Osteocyte (in vitro differentiated cells): Measurements from ENCODE around the gene EFNB3. TPM values are rescaled to one million over a fixed set of nuclear protein-coding genes. Genes with fewer than 3 reads are reported as not detected.
A peak's percentile ranks its signal among the peaks of the same experiment; 100 is the strongest.

ENCODE experiments used
- DNase-seq: peaks from one replicate; pipeline ENCODE4 v3.0.0; 2021; ENCODE audit warnings: mixed read lengths; ENCODE audit not compliant: unreplicated experiment; ENCODE audit errors: extremely low spot score
- H3K27ac Mint-ChIP-seq: one replicate; pipeline ENCODE4 v1.8.0; 2021; ENCODE audit warnings: mild to moderate bottlenecking, mixed read lengths; ENCODE audit not compliant: unreplicated experiment
- H3K27me3 Mint-ChIP-seq: one replicate; pipeline ENCODE4 v1.8.0; 2021; ENCODE audit warnings: mixed read lengths; ENCODE audit not compliant: unreplicated experiment
- H3K36me3 Mint-ChIP-seq: one replicate; pipeline ENCODE4 v1.8.0; 2021; ENCODE audit warnings: mixed read lengths; ENCODE audit not compliant: unreplicated experiment
- H3K4me1 Mint-ChIP-seq: one replicate; pipeline ENCODE4 v1.8.0; 2021; ENCODE audit warnings: mixed read lengths; ENCODE audit not compliant: unreplicated experiment
- H3K4me3 Mint-ChIP-seq: one replicate; pipeline ENCODE4 v1.8.0; 2021; ENCODE audit warnings: mild to moderate bottlenecking, moderate library complexity, mixed read lengths; ENCODE audit not compliant: unreplicated experiment
- H3K9me3 Mint-ChIP-seq: one replicate; pipeline ENCODE4 v1.8.0; 2021; ENCODE audit warnings: mixed read lengths; ENCODE audit not compliant: unreplicated experiment
- total RNA-seq: library from RNA; stranded (reverse); gene quantifications from 2 replicates; pipeline ENCODE4 v1.2.1, GENCODE V29; 2021
- TF ChIP-seq, protein P1 (sequence below): fragments of 200-600 bp; sonication (generic); IDR thresholded peaks from 2 replicates; pipeline ENCODE4 v1.5.0; 2021; ENCODE audit warnings: antibody characterized with exemption, mild to moderate bottlenecking, moderate library complexity

The EFNB3 gene
- total RNA-seq, 1 donor from 2014 or later = 12.7 TPM

DNA sequence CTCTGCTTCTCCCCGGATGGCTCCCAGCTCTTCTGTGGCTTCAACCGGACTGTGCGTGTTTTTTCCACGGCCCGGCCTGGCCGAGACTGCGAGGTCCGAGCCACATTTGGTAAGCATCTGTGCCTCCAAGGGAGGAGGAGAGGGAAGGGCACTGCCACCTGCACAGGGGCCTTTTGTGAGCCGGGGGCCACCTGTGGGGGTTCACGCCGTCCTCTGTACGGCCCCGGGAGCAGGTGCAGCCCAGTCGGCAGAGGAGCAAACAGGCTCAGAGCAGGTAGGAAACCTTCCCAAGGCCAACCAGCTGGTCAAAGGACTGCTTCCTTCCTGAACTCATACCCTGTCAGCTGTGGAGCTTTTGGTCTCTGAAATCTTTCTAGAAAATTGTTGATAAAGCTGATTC lies 3.3 kb upstream of the EFNB3 start:
- H3K27ac Mint-ChIP-seq = no peak overlapping the region
- H3K4me1 Mint-ChIP-seq = peaks cover 25% of the 10 kb centered on the region
- TF ChIP-seq, protein P1, sequence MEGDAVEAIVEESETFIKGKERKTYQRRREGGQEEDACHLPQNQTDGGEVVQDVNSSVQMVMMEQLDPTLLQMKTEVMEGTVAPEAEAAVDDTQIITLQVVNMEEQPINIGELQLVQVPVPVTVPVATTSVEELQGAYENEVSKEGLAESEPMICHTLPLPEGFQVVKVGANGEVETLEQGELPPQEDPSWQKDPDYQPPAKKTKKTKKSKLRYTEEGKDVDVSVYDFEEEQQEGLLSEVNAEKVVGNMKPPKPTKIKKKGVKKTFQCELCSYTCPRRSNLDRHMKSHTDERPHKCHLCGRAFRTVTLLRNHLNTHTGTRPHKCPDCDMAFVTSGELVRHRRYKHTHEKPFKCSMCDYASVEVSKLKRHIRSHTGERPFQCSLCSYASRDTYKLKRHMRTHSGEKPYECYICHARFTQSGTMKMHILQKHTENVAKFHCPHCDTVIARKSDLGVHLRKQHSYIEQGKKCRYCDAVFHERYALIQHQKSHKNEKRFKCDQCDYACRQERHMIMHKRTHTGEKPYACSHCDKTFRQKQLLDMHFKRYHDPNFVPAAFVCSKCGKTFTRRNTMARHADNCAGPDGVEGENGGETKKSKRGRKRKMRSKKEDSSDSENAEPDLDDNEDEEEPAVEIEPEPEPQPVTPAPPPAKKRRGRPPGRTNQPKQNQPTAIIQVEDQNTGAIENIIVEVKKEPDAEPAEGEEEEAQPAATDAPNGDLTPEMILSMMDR = no peak
- H3K27me3 Mint-ChIP-seq = peaks cover 12% of the 10 kb centered on the region
- no peaks in the 10 kb centered on the region for H3K36me3 Mint-ChIP-seq
- no peak for DNase-seq
- H3K4me3 Mint-ChIP-seq = no peak overlapping the region
- H3K9me3 Mint-ChIP-seq = no peaks in the 10 kb centered on the region

DNA sequence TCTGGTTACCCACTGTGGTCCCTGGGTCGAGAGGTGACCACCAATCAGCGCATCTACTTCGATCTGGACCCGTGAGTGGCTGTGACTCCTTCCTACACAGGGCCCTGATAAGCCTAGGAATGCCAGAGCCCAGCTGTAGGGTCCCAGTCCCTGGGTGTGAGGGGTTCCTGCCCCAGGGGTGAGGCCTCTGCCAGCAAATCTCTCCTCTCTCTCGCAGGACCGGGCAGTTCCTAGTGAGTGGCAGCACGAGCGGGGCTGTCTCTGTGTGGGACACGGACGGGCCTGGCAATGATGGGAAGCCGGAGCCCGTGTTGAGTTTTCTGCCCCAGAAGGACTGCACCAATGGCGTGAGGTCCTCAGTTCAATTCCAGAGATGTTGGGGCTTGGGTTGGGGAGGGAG lies 2.2 kb upstream of the EFNB3 start:
- Mint-ChIP-seq H3K27ac (no peak overlapping the region), H3K36me3 (no peaks in the 10 kb centered on the region), H3K9me3 (no peaks in the 10 kb centered on the region), H3K27me3 (peaks cover 15% of the 10 kb centered on the region), H3K4me3 (no peak overlapping the region), H3K4me1 (peaks cover 27% of the 10 kb centered on the region)
- TF ChIP-seq, protein P1 = no peak
- no peak for DNase-seq

DNA sequence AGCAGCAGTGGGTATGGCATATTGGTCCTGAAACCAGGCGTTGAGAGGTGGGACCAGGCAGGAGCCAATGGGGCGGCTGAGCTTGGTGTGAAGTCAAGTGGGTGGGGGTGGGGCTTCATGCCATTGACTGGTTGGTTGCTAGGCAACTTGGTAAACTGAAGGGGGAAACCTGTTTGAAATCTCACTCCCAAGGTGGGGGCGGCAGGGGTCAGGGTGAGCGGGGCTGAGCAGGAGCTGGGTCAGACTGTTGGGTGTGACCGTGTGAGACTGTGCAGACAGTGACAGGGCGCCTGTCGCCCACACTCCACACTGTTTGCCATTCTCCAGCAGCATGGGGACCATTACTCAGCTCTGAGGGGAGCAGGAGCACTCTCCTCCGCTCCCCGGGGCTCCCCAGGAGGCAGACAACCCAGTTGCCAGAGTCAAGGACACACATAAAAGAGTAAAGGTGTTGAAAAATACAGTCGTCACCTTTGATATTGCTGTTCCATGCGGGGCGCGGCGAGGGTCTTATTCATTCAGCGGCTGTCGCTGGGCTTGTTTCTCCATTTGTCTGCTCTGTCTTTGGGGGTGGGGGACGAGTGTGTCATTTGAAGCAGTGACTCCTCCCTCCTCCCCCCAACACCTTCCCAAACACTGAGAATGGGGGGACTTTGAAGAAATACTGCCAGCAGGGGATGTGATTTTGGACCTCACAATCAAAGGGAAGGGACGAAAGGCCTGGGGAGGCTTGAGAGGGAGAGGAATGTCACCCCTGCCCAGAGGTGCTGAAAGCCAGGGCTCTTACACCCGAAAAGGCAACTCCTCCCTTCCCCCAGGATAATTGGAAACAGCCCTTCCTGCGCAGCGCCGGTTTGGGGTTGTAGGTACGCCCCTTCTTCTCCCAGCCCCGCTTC lies 1.2 kb upstream of the EFNB3 start:
- TF ChIP-seq, protein P1 = no peak
- H3K36me3 Mint-ChIP-seq = no peaks in the 10 kb centered on the region
- H3K4me1 Mint-ChIP-seq = peaks cover 27% of the 10 kb centered on the region
- peak overlapping the region; percentile 76 for H3K4me3 Mint-ChIP-seq
- peaks cover 15% of the 10 kb centered on the region for H3K27me3 Mint-ChIP-seq
- no peak for DNase-seq
- H3K9me3 Mint-ChIP-seq = no peaks in the 10 kb centered on the region
- H3K27ac Mint-ChIP-seq = peak overlapping the region; percentile 75

DNA sequence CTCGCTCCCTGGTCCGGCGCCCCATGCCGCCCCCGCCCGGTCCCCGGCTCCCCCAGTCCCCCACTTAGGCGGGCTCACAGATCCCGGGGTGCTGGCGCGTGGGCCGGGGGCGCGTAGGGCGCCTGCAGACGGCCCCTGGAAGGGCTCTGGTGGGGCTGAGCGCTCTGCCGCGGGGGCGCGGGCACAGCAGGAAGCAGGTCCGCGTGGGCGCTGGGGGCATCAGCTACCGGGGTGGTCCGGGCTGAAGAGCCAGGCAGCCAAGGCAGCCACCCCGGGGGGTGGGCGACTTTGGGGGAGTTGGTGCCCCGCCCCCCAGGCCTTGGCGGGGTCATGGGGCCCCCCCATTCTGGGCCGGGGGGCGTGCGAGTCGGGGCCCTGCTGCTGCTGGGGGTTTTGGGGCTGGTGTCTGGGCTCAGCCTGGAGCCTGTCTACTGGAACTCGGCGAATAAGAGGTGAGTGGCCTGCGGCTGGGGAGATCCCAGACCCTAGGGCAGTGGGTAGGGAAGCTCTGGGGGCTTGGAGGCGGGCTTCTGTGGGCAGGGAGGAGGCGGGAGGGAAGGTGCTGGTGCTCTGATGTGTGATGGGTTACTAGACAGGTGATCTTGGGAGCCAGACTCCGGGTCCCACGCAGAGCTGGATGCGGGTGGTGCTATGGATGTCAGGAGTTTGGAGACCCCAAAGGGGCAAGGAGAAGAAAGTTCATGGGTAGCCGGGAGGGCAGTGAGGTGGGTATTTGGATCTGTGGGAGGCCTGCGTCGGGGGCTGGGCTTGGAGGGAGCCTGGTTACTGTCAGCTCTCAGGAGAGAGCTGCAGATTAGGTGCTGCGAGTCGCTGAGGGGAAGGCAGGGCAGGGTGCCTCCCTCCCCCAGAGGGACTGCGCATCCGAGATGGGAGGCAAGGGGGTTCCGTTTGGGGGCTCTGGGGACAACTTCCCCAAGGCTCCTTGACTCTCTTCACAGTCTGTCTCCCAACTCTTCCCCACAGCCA lies 560 bp downstream of the EFNB3 start:
- Mint-ChIP-seq H3K9me3 (no peaks in the 10 kb centered on the region), H3K27ac (no peak overlapping the region), H3K36me3 (no peaks in the 10 kb centered on the region), H3K27me3 (peaks cover 16% of the 10 kb centered on the region), H3K4me1 (peaks cover 27% of the 10 kb centered on the region), H3K4me3 (peak overlapping the region; percentile 76)
- DNase-seq = no peak
- TF ChIP-seq, protein P1 = no peak
